Effector memory CD4-positive, alpha-beta T cell (primary cell): ENCODE data around the gene LBH.

Source experiments
- DNase-seq, 3 donors: peaks; one replicate each; pipeline ENCODE4 v3.0.0-alpha.2; 2020
- H3K27ac ChIP-seq: 2 replicates; pipeline ENCODE4 v1.7.0; 2013; ENCODE audit warnings: mild to moderate bottlenecking, low read length, moderate library complexity; ENCODE audit not compliant: insufficient read depth, poor library complexity, severe bottlenecking
- H3K27me3 ChIP-seq: replicated peaks from 2 replicates; pipeline ENCODE4 v1.7.0; 2013; ENCODE audit warnings: mild to moderate bottlenecking, low read length; ENCODE audit not compliant: insufficient read depth, control insufficient read depth, poor library complexity, severe bottlenecking
- H3K36me3 ChIP-seq: 2 replicates; pipeline ENCODE4 v1.7.0; 2013; ENCODE audit warnings: mild to moderate bottlenecking, low read length, moderate library complexity; ENCODE audit not compliant: control insufficient read depth, insufficient read depth
- H3K4me1 ChIP-seq: 2 replicates; pipeline ENCODE4 v1.7.0; 2013; ENCODE audit warnings: low read length, mild to moderate bottlenecking; ENCODE audit not compliant: control insufficient read depth, insufficient read depth, poor library complexity, severe bottlenecking
- H3K4me3 ChIP-seq: 2 replicates; pipeline ENCODE4 v1.7.0; 2013; ENCODE audit warnings: low read length, low read depth, mild to moderate bottlenecking; ENCODE audit not compliant: insufficient read depth, poor library complexity, severe bottlenecking
- H3K9me3 ChIP-seq: 2 replicates; pipeline ENCODE4 v1.7.0; 2013; ENCODE audit warnings: mild to moderate bottlenecking, low read length, moderate library complexity; ENCODE audit not compliant: control insufficient read depth

LBH gene

GRCh38 chr2:30195016-30195415 is 36.3 kb upstream of the LBH start:
- H3K27ac ChIP-seq, result no peak overlapping the region
- no peak for DNase-seq
- H3K36me3 ChIP-seq, result no peaks in the 10 kb centered on the region
- no peaks in the 10 kb centered on the region for H3K27me3 ChIP-seq
- no peak overlapping the region for H3K4me3 ChIP-seq
- no peaks in the 10 kb centered on the region for H3K9me3 ChIP-seq
- no peaks in the 10 kb centered on the region for H3K4me1 ChIP-seq

- H3K4me3 ChIP-seq, result no peak overlapping the region
- H3K36me3 ChIP-seq, result no peaks in the 10 kb centered on the region
- DNase-seq, result no peak
- no peaks in the 10 kb centered on the region for H3K9me3 ChIP-seq
- H3K27ac ChIP-seq, result no peak overlapping the region
- no peaks in the 10 kb centered on the region for H3K27me3 ChIP-seq
- H3K4me1 ChIP-seq, result no peaks in the 10 kb centered on the region
Observed at GRCh38 chr2:30197570-30198192, 33.7 kb upstream of the LBH start.

- no peak overlapping the region for H3K4me3 ChIP-seq
- H3K9me3 ChIP-seq, result no peaks in the 10 kb centered on the region
- no peaks in the 10 kb centered on the region for H3K27me3 ChIP-seq
- H3K27ac ChIP-seq, result no peak overlapping the region
- no peaks in the 10 kb centered on the region for H3K36me3 ChIP-seq
- no peak for DNase-seq
- H3K4me1 ChIP-seq, result no peaks in the 10 kb centered on the region
Observed at GRCh38 chr2:30201990-30202389, 29.3 kb upstream of the LBH start.

GRCh38 chr2:30203156-30203555 is 28.2 kb upstream of the LBH start:
- no peak overlapping the region for H3K27ac ChIP-seq
- DNase-seq, result no peak
- H3K27me3 ChIP-seq, result no peaks in the 10 kb centered on the region
- H3K36me3 ChIP-seq, result no peaks in the 10 kb centered on the region
- no peak overlapping the region for H3K4me3 ChIP-seq
- no peaks in the 10 kb centered on the region for H3K4me1 ChIP-seq
- H3K9me3 ChIP-seq, result no peaks in the 10 kb centered on the region

GRCh38 chr2:30204281-30204680 is 27.1 kb upstream of the LBH start:
- H3K36me3 ChIP-seq, result no peaks in the 10 kb centered on the region
- H3K4me1 ChIP-seq, result peaks cover 7% of the 10 kb centered on the region
- H3K27ac ChIP-seq, result no peak overlapping the region
- no peaks in the 10 kb centered on the region for H3K27me3 ChIP-seq
- no peaks in the 10 kb centered on the region for H3K9me3 ChIP-seq
- no peak for DNase-seq
- no peak overlapping the region for H3K4me3 ChIP-seq

- DNase-seq, result no peak
- Histone ChIP-seq H3K27ac (no peak overlapping the region), H3K27me3 (no peaks in the 10 kb centered on the region), H3K4me1 (peaks cover 7% of the 10 kb centered on the region), H3K4me3 (no peak overlapping the region), H3K9me3 (no peaks in the 10 kb centered on the region), H3K36me3 (no peaks in the 10 kb centered on the region)
Observed at GRCh38 chr2:30205456-30205855, 25.9 kb upstream of the LBH start.

GRCh38 chr2:30206461-30207430 is 24.6 kb upstream of the LBH start:
- peaks cover 7% of the 10 kb centered on the region for H3K4me1 ChIP-seq
- no peaks in the 10 kb centered on the region for H3K36me3 ChIP-seq
- H3K9me3 ChIP-seq, result no peaks in the 10 kb centered on the region
- H3K27me3 ChIP-seq, result no peaks in the 10 kb centered on the region
- H3K4me3 ChIP-seq, result no peak overlapping the region
- no peak for DNase-seq
- H3K27ac ChIP-seq, result no peak overlapping the region

- Histone ChIP-seq H3K36me3 (no peaks in the 10 kb centered on the region), H3K27ac (no peak overlapping the region), H3K27me3 (no peaks in the 10 kb centered on the region), H3K4me3 (no peak overlapping the region), H3K9me3 (no peaks in the 10 kb centered on the region), H3K4me1 (peaks cover 7% of the 10 kb centered on the region)
- DNase-seq, result peak in 2 of 3 donors; percentile 16 to 25
Observed at GRCh38 chr2:30208453-30208852, 22.9 kb upstream of the LBH start.

GRCh38 chr2:30209227-30209626 is 22.1 kb upstream of the LBH start:
- no peaks in the 10 kb centered on the region for H3K27me3 ChIP-seq
- no peaks in the 10 kb centered on the region for H3K9me3 ChIP-seq
- H3K27ac ChIP-seq, result no peak overlapping the region
- no peaks in the 10 kb centered on the region for H3K36me3 ChIP-seq
- no peak for DNase-seq
- H3K4me1 ChIP-seq, result peaks cover 7% of the 10 kb centered on the region
- H3K4me3 ChIP-seq, result no peak overlapping the region

- DNase-seq, result no peak
- Histone ChIP-seq H3K4me3 (no peak overlapping the region), H3K27me3 (no peaks in the 10 kb centered on the region), H3K27ac (no peak overlapping the region), H3K9me3 (no peaks in the 10 kb centered on the region), H3K4me1 (peaks cover 7% of the 10 kb centered on the region), H3K36me3 (no peaks in the 10 kb centered on the region)
Observed at GRCh38 chr2:30213326-30213725, 18.0 kb upstream of the LBH start.
